Stimulated activated CD4-positive, alpha-beta T cell treated with anti-CD3 and anti-CD28 coated beads, Interleukin-12 subunit alpha, Interleukin-12 subunit beta, amount 100 ng/mL, for 4 hours (primary cell): ENCODE measurements around the gene SIX2.

Source experiments
- DNase-seq: peaks from one replicate; pipeline ENCODE4 v3.0.0-alpha.2; 2020

SIX2 gene

DNA sequence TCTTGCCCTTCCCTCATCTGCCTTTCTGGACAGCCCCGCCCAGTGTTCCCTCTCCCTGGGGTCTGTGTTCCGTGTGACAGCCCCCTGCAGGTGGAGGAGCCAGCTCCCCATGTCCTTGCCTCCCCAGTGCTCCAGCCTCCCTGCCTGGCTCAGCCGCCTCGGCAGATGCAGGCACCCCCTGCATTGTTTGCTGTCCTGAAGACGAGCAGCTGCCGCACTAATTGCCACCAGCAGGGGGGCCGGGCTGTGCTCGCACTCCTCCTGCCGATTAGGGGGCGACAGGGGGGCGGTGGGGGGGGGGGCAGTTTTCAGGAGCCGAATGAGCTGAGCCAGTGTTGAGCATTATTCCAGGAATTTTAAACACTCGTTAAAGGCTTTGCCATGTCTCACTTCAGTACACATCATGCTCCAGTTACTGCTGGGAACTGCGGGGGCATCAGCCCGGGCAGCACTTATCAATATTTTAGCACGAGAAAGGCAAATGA is 44.5 kb downstream of the SIX2 start:
- DNase-seq, result no peak

DNA sequence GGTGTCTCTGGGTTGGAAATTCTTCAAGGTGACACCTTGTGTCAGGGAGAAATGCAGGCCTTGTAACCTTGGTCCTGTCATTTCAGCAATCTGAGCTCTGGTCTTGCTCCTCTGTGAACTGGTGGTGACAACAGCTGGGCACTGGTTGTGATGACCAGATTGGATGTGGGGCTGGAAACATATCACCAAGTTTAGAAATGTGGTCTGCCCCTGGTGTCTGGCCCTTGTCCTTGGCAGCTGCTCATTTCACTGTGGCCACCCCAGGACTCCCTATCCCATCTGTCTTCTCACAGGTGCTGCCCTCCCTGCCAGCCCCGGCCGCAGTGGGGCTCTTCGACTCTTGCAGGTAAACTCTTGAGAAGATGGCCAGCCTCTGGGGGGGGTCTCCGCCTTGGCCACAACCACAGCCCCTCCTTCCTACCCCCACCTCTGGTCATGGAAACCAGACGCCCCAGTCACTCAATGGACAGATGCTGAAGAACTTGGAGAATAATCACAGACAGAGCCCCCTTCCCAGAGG is 47.0 kb downstream of the SIX2 start:
- no peak for DNase-seq

DNA sequence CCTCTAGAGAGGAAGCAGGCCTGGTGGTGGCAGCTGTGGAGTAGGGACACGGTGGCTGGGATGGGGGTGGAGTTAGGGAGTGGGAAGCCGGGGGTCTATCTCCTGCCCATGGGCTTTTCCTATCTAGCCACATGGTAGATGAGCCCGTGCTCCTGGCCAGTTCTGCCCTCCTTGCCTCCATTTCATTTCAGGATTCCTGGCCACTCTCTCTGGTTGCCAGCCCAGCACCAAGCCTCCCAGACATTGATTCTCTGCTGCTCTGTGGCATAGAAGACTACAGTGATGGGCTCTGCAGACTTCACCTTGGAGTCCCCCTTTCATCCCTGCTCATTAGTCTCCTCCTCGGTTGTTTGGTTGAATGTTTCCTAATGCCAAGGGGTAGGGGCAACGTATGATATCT is 48.4 kb downstream of the SIX2 start:
- no peak for DNase-seq

- no peak for DNase-seq
These were observed 49.4 kb downstream of the SIX2 start for GRCh38 chr2:44959855-44960254.

GRCh38 chr2:44957656-44958327 is 51.5 kb downstream of the SIX2 start:
- DNase-seq, result no peak

GRCh38 chr2:44956843-44957242 is 52.4 kb downstream of the SIX2 start:
- no peak for DNase-seq

DNA sequence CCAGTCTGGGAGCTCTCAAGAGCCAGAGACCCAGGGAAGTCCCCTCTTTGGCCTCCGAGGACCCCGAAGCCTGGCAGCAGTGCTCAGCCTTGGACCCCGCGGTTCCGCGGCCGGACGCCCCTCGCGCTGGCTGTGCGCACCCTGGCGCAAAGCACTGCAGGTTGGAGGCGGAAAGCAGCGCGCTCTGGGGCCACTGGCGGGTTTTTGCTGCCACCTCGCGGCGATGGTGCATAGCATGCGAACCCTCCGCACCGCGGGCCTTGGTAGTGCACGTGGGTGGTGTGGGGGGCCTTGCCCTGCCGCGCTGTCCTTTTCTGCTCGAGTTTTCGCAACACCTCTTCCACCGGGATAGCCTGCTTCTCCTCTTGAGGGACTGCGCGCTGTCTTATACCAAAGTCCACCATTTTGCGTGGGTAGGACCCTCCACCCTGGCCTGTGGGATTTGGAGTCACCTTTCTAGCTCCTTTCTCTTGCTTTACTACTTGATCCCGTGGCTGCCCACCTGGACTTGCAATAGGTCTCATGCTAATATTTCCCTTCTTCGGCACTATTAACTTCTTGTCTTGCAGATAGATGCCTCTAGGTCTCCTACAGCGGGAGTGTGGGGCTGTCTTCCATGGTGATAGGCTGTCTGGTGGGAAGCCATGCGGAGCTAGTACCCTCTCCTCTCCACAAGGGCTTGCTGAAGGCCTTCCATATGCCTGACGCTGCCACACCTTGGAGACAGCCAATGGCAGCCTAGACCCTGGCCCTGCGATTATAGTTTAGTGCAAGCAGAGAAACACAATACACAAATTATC is 53.5 kb downstream of the SIX2 start:
- peak; percentile 83 for DNase-seq
